K562 (cell line): ENCODE measurements around the gene UGT1A6. TPM values are rescaled to one million over a fixed set of nuclear protein-coding genes. Genes with fewer than 3 reads are reported as not detected.
"Not testable (repeated sequence)": the region's sequence is repeated elsewhere in the genome, so short reads cannot be mapped to it uniquely, and the experiment has no call there.

Experiments used
- ATAC-seq: fragments of 200-7000 bp; cut with Tn5 transposase; 3 replicates; pipeline ENCODE4 v1.9.1; 2020; ENCODE audit warnings: moderate library complexity
- BruUV-seq: library from RNA; stranded (reverse); fragments of 400-500 nt; replicated peaks from 2 replicates; lab custom pipeline; 2021; lab: Mats Ljungman, UMichigan
- CTCF ChIA-PET: fragments of 300-600 bp; formaldehyde crosslinking; extraction: SDS; loops from one replicate; lab custom pipeline; 2021; ENCODE audit warnings: low intra/inter-chr PET ratio; lab: Yijun Ruan, JAX
- POLR2A ChIA-PET: fragments of 300-600, 350-650 bp; sonication (Branson Sonifier 250); formaldehyde crosslinking; extraction: SDS; loops from one replicate; lab custom pipeline; 2021; ENCODE audit warnings: antibody characterized with exemption, inconsistent platforms; lab: Yijun Ruan, JAX
- DNase-seq, 4 experiments: peaks; one replicate each; pipeline versions ENCODE4 v3.0.0 to v3.0.0-alpha.2; 2011 to 2018; ENCODE audit warnings: low spot score in 3 of 4, mixed read lengths in 3 of 4; ENCODE audit errors: extremely low read depth in 1 of 4
- FAIRE-seq: peaks from 2 replicates; lab custom pipeline; 2011; peaks lifted over from hg19 to GRCh38; lab: Jason Lieb, UNC
- H2AFZ ChIP-seq: 2 replicates; pipeline ENCODE4 v1.6.0; 2011; ENCODE audit warnings: low read depth, low read length, control low read depth, inconsistent platforms
- H3K27ac ChIP-seq: fragments of 200-600 bp; 3 replicates; pipeline ENCODE4 v1.8.0; 2011; ENCODE audit warnings: low read depth, mild to moderate bottlenecking, control low read depth, inconsistent platforms, low read length, moderate library complexity, mixed read lengths; ENCODE audit errors: extremely low read depth
- H3K27me3 ChIP-seq, 2 experiments: fragments of 300-600 bp in 1 of 2; 2 replicates in 1 of 2; 3 replicates in 1 of 2; pipeline versions ENCODE4 v1.6.0 to v1.8.0; 2011; ENCODE audit warnings: inconsistent platforms in 2 of 2, low read length in 2 of 2, mild to moderate bottlenecking in 1 of 2, mixed read lengths in 1 of 2, moderate library complexity in 1 of 2; ENCODE audit not compliant: control insufficient read depth in 2 of 2, insufficient read depth in 2 of 2
- H3K36me3 ChIP-seq: fragments of 300-600 bp; 3 replicates; pipeline ENCODE4 v1.8.0; 2011; ENCODE audit warnings: mild to moderate bottlenecking, low read length, inconsistent platforms; ENCODE audit not compliant: control insufficient read depth, insufficient read depth
- H3K4me1 ChIP-seq, 2 experiments: fragments of 200-600 bp in 1 of 2; replicated peaks in 1 of 2; 2 replicates in 1 of 2; 3 replicates in 1 of 2; pipeline versions ENCODE4 v1.5.1 to v1.8.0; 2011; ENCODE audit warnings: inconsistent platforms in 2 of 2, low read length in 2 of 2, mild to moderate bottlenecking in 1 of 2, mixed read lengths in 1 of 2, moderate library complexity in 1 of 2; ENCODE audit not compliant: control insufficient read depth in 2 of 2, insufficient read depth in 2 of 2
- H3K4me2 ChIP-seq: 2 replicates; pipeline ENCODE4 v1.6.1; 2011; ENCODE audit warnings: low read length, control low read depth, inconsistent platforms, mixed read lengths; ENCODE audit not compliant: insufficient read depth
- H3K4me3 ChIP-seq: fragments of 200-600 bp; sonication (generic), shearing (Covaris generic); 2 replicates; pipeline ENCODE4 v1.5.1; 2016; ENCODE audit warnings: control low read depth, inconsistent platforms
- H3K79me2 ChIP-seq: fragments of 200-600 bp; 3 replicates; pipeline ENCODE4 v1.8.0; 2011; ENCODE audit warnings: low read length, inconsistent platforms; ENCODE audit not compliant: control insufficient read depth, insufficient read depth
- H3K9ac ChIP-seq, 2 experiments: 2 replicates each; pipeline versions ENCODE4 v1.6.0 to v1.6.1; 2011; ENCODE audit warnings: low read depth in 2 of 2, low read length in 2 of 2, control low read depth in 1 of 2, inconsistent platforms in 1 of 2, mild to moderate bottlenecking in 1 of 2, mixed read lengths in 1 of 2; ENCODE audit not compliant: insufficient read depth in 1 of 2
- H3K9me1 ChIP-seq: one replicate; pipeline ENCODE4 v1.6.0; 2011; ENCODE audit warnings: inconsistent platforms, mild to moderate bottlenecking, low read length, moderate library complexity; ENCODE audit not compliant: control insufficient read depth, insufficient read depth
- H3K9me3 ChIP-seq: replicated peaks from 2 replicates; pipeline ENCODE4 v1.5.1; 2011; ENCODE audit warnings: low read depth, low read length, inconsistent platforms; ENCODE audit not compliant: control insufficient read depth, insufficient read depth
- H4K20me1 ChIP-seq: replicated peaks from 2 replicates; pipeline ENCODE4 v1.6.1; 2011; ENCODE audit warnings: low read length, inconsistent platforms, mixed read lengths; ENCODE audit not compliant: control insufficient read depth, insufficient read depth
- BDP1 ChIP-seq: IDR thresholded peaks from 3 replicates; pipeline ENCODE4 v1.6.1; 2011; ENCODE audit not compliant: insufficient read length, insufficient read depth
- BRCA1 ChIP-seq, 2 experiments: fragments of 450-650 bp in 1 of 2; sonication (generic) in 1 of 2; formaldehyde crosslinking in 1 of 2; IDR thresholded peaks; 2 replicates each; pipeline versions ENCODE4 v1.5.0 to v1.6.1; 2017 to 2020; ENCODE audit warnings: mild to moderate bottlenecking in 1 of 2, missing genetic modification reagents in 1 of 2
- GATA2 ChIP-seq: sonication (generic); formaldehyde crosslinking; IDR thresholded peaks from 2 replicates; pipeline ENCODE4 v1.4.0; 2020; ENCODE audit warnings: mild to moderate bottlenecking, missing genetic modification reagents
- HEY1 ChIP-seq: fragments of 250-450 bp; sonication (Bioruptor Pico); IDR thresholded peaks from 2 replicates; pipeline ENCODE4 v1.5.0; 2020; ENCODE audit warnings: mild to moderate bottlenecking, moderate library complexity, borderline replicate concordance
- HMG20A ChIP-seq: fragments of 450-650 bp; formaldehyde crosslinking; conservative IDR thresholded peaks from 2 replicates; pipeline ENCODE4 v1.4.0; 2020; ENCODE audit warnings: mild to moderate bottlenecking, mixed read lengths
- JUND ChIP-seq, 2 experiments: IDR thresholded peaks; 2 replicates in 1 of 2; 3 replicates in 1 of 2; pipeline ENCODE4 v1.6.1; 2011; ENCODE audit warnings: borderline replicate concordance in 2 of 2, low read depth in 2 of 2, low read length in 2 of 2, improper control_type of control experiment in 1 of 2, missing biosample characterization in 1 of 2, missing genetic modification characterization in 1 of 2, missing genetic modification reagents in 1 of 2
- NFE2 ChIP-seq: IDR thresholded peaks from 2 replicates; pipeline ENCODE4 v1.6.1; 2014; ENCODE audit warnings: antibody characterized with exemption, low read depth
- NR2F6 ChIP-seq: fragments of 450-650 bp; formaldehyde crosslinking; IDR thresholded peaks from 2 replicates; pipeline ENCODE4 v1.4.0; 2020; ENCODE audit warnings: mild to moderate bottlenecking
- TBL1XR1 ChIP-seq, 2 experiments: IDR thresholded peaks; 2 replicates each; pipeline ENCODE4 v1.6.1; 2012; ENCODE audit warnings: improper control_type of control experiment in 2 of 2, low read length in 2 of 2, mild to moderate bottlenecking in 1 of 2
- TOE1 ChIP-seq, 2 experiments: fragments of 450-650 bp in 1 of 2; sonication (generic) in 1 of 2; formaldehyde crosslinking in 1 of 2; IDR thresholded peaks; 2 replicates each; pipeline versions ENCODE4 v1.7.1 to v1.8.0; 2016 to 2022; ENCODE audit warnings: borderline replicate concordance in 2 of 2, mild to moderate bottlenecking in 2 of 2, antibody characterized with exemption in 1 of 2, inconsistent platforms in 1 of 2, low read depth in 1 of 2, missing genetic modification reagents in 1 of 2, moderate library complexity in 1 of 2
- U2AF1 ChIP-seq: fragments of 200-400 bp; formaldehyde crosslinking; optimal IDR thresholded peaks from 2 replicates; pipeline ENCODE3; 2017; ENCODE audit warnings: mild to moderate bottlenecking, low read depth, low read length, moderate library complexity
- ZNF121 ChIP-seq: sonication (generic); formaldehyde crosslinking; conservative IDR thresholded peaks from 2 replicates; pipeline ENCODE4 v1.8.0; 2022; ENCODE audit warnings: missing genetic modification reagents
- ZNF780A ChIP-seq: fragments of 250-450 bp; sonication (Bioruptor Pico); IDR thresholded peaks from 2 replicates; pipeline ENCODE4 v1.5.0; 2021; ENCODE audit warnings: mild to moderate bottlenecking
- WGBS: fragments of 100-300 bp; shearing (Covaris generic); methylation state at CpG from one replicate; pipeline ENCODE4 v1.1.6; 2016; ENCODE audit warnings: low coverage, mixed read lengths; ENCODE audit not compliant: insufficient coverage; ENCODE audit errors: missing lambda C conversion rate; 5-methylcytosine and 5-hydroxymethylcytosine counted together
- in situ Hi-C: fragments of 300-500 bp; cut with MboI; formaldehyde crosslinking; loops from 4 replicates; pipeline ENCODE4 v1.15.0; 2018; ENCODE audit warnings: inconsistent platforms, mixed read lengths
- intact Hi-C: fragments of 100-400 bp; cut with micrococcal nuclease; formaldehyde crosslinking; loops from 2 replicates; pipeline ENCODE4 v1.14.2; 2022
- polyA plus RNA-seq, 8 experiments: library from polyadenylated mRNA; depleted of rRNA in 4 of 8; stranded (reverse) in 5 of 8; unstranded in 3 of 8; fragments of >200 nt; fragmentation: Nextera tagmentation in 2 of 8; fragmentation: Illumina TruSeq in 1 of 8; extraction: Ambion mirVana in 2 of 8; extraction: Trizol in 1 of 8; gene quantifications; 2 replicates each; pipeline versions ENCODE4 v1.2.1 to v1.2.3, GENCODE V29; 2011 to 2014; ENCODE audit warnings: inconsistent platforms in 1 of 8, missing spikeins in 1 of 8
- total RNA-seq, 7 experiments: library from RNA; depleted of rRNA in 6 of 7; stranded (reverse); fragments of >200 nt in 6 of 7; fragmentation: Illumina TruSeq in 2 of 7; extraction: Trizol in 2 of 7; gene quantifications; 2 replicates each; pipeline versions ENCODE4 v1.2.1 to v1.2.3, GENCODE V29; 2011 to 2021; ENCODE audit warnings: low replicate concordance in 1 of 7
- TF ChIP-seq, protein P1 (sequence below): fragments of 250-450 bp; sonication (Bioruptor Pico); IDR thresholded peaks from 2 replicates; pipeline ENCODE4 v1.8.0; 2021; ENCODE audit warnings: borderline replicate concordance, mild to moderate bottlenecking, moderate library complexity; ENCODE audit not compliant: poor library complexity, severe bottlenecking
- TF ChIP-seq, protein P2 (sequence below): fragments of 250-450 bp; sonication (Bioruptor Pico); IDR thresholded peaks from 2 replicates; pipeline ENCODE4 v1.8.0; 2022; ENCODE audit warnings: moderate library complexity, mild to moderate bottlenecking, inconsistent platforms

The UGT1A6 gene
- total and polyA plus RNA-seq, 9 of the 15 experiments (the other 6 are each of a cell fraction or from before 2014, with no cell fraction given), result not detected

- H2AFZ ChIP-seq, H3K27me3 ChIP-seq, H3K9me1 ChIP-seq, BruUV-seq, H3K9ac ChIP-seq, H3K4me3 ChIP-seq, H3K79me2 ChIP-seq, H3K9me3 ChIP-seq, H3K4me1 ChIP-seq, ATAC-seq, H3K27ac ChIP-seq, H3K4me2 ChIP-seq, H4K20me1 ChIP-seq, intact Hi-C loops, POLR2A ChIA-PET, DNase-seq, H3K36me3 ChIP-seq, FAIRE-seq, in situ Hi-C loops, CTCF ChIA-PET: not testable (repeated sequence)
- 0% methylated on average over 1 of the region's 3 CpGs for WGBS
Measured at GRCh38 chr2:233655943-233656342, 36.7 kb upstream of the UGT1A6 start.

- no peak for FAIRE-seq
- TF ChIP-seq TBL1XR1 (IDR thresholded peaks at IDR 0.05; ENCODE audit: low read length in 2 of 2) (no peak), HEY1 (CRISPR knock-in tag) (no peak), TOE1 (IDR thresholded peaks at IDR 0.05; ENCODE audit: borderline replicate concordance) (no peak), TOE1 (CRISPR knock-in tag; IDR thresholded peaks at IDR 0.05; ENCODE audit: borderline replicate concordance, low read depth) (no peak), BRCA1 (IDR thresholded peaks at IDR 0.05) (no peak), BRCA1 (CRISPR knock-in tag; IDR thresholded peaks at IDR 0.05) (no peak), ZNF780A (CRISPR knock-in tag) (no peak), JUND (IDR thresholded peaks at IDR 0.05; ENCODE audit: borderline replicate concordance, low read depth, low read length) (no peak), JUND (tag; IDR thresholded peaks at IDR 0.05; ENCODE audit: borderline replicate concordance, low read depth, low read length) (no peak), NFE2 (no peak), U2AF1 (no peak), GATA2 (no peak), BDP1 (no peak), NR2F6 (CRISPR knock-in tag) (no peak), ZNF121 (CRISPR knock-in tag) (no peak), HMG20A (CRISPR knock-in tag) (no peak)
- TF ChIP-seq, protein P1, sequence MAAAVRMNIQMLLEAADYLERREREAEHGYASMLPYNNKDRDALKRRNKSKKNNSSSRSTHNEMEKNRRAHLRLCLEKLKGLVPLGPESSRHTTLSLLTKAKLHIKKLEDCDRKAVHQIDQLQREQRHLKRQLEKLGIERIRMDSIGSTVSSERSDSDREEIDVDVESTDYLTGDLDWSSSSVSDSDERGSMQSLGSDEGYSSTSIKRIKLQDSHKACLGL (CRISPR knock-in tag), result no peak
- TF ChIP-seq, protein P2, sequence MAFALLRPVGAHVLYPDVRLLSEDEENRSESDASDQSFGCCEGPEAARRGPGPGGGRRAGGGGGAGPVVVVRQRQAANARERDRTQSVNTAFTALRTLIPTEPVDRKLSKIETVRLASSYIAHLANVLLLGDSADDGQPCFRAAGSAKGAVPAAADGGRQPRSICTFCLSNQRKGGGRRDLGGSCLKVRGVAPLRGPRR (CRISPR knock-in tag), result no peak
Measured at GRCh38 chr2:233656443-233656842, 36.2 kb upstream of the UGT1A6 start.

More at GRCh38 chr2:233656443-233656842, 36.2 kb upstream of the UGT1A6 start:
- H3K9ac ChIP-seq, result no peak overlapping the region
- H3K27me3 ChIP-seq, result peaks cover 0 to 7% of the 10 kb centered on the region in 2 experiments; a peak in 1 of 5 replicates
- H4K20me1 ChIP-seq, result no peaks in the 10 kb centered on the region
- DNase-seq (no peak), ATAC-seq (no peak)
- in situ Hi-C loops (no loop called here), intact Hi-C loops (no loop called here)
- H2AFZ ChIP-seq, result no peak overlapping the region
- BruUV-seq, result no TSS peak
- H3K9me3 ChIP-seq, result no peaks in the 10 kb centered on the region
- no peak overlapping the region for H3K27ac ChIP-seq
- no peaks in the 10 kb centered on the region for H3K79me2 ChIP-seq
- ChIA-PET CTCF (no interaction called here), POLR2A (no interaction called here)
- no peak overlapping the region for H3K4me2 ChIP-seq
- H3K36me3 ChIP-seq, result no peaks in the 10 kb centered on the region
- no peak overlapping the region for H3K4me3 ChIP-seq
- 4% methylated on average over 9 of the region's 10 CpGs for WGBS
- H3K9me1 ChIP-seq, result no peaks in the 10 kb centered on the region
- no peaks in the 10 kb centered on the region for H3K4me1 ChIP-seq
